T-helper 9 cell (primary cell): ENCODE results near the gene PPM1L.

Source experiments
- DNase-seq: peaks from one replicate; pipeline ENCODE4 v3.0.0-alpha.2; 2020

PPM1L gene

GRCh38 chr3:161104561-161105551, 348.8 kb downstream of the PPM1L start, which contains the start of gene B3GALNT1:
B3GALNT1 (minus strand) TSS chr3:161105349; CDS start chr3:161086754, 18,595 bp downstream.
- DNase-seq = no peak

- DNase-seq = no peak
Measured at GRCh38 chr3:161107311-161107710, 351.3 kb downstream of the PPM1L start.

- DNase-seq = no peak
Measured at GRCh38 chr3:161108840-161109239, 352.8 kb downstream of the PPM1L start.

GRCh38 chr3:161117646-161118045, 361.6 kb downstream of the PPM1L start:
- no peak for DNase-seq

- no peak for DNase-seq
Measured at GRCh38 chr3:161126495-161126894, 370.5 kb downstream of the PPM1L start.
